Coronary artery (tissue), 2 donors: ENCODE measurements around the gene DSCAML1.

Experiments
- DNase-seq: peaks from one replicate; pipeline ENCODE4 v3.0.0-alpha.2; 2017; ENCODE audit warnings: low spot score
- H3K27ac ChIP-seq, 2 donors: fragments of 200-600 bp; sonication (generic); one replicate each; pipeline ENCODE4 v1.5.1; 2016 to 2019
- H3K4me3 ChIP-seq: fragments of 200-600 bp; sonication (generic); 2 replicates; pipeline ENCODE4 v1.5.1; 2016; ENCODE audit warnings: mild to moderate bottlenecking, moderate library complexity
- CTCF ChIP-seq: fragments of 200-600 bp; sonication (generic); IDR thresholded peaks from one replicate; pipeline ENCODE4 v1.5.1; 2019; ENCODE audit warnings: antibody characterized with exemption

Gene DSCAML1

GRCh38 chr11:117735350-117735977, 61.6 kb downstream of the DSCAML1 start:
- no peak for TF ChIP-seq CTCF
- H3K4me3 ChIP-seq: no peak overlapping the region
- no peak overlapping the region for H3K27ac ChIP-seq
- DNase-seq: no peak

GRCh38 chr11:117734601-117735024, 62.4 kb downstream of the DSCAML1 start:
- H3K4me3 ChIP-seq: no peak overlapping the region
- H3K27ac ChIP-seq: no peak overlapping the region
- DNase-seq: no peak
- no peak for TF ChIP-seq CTCF

DNA sequence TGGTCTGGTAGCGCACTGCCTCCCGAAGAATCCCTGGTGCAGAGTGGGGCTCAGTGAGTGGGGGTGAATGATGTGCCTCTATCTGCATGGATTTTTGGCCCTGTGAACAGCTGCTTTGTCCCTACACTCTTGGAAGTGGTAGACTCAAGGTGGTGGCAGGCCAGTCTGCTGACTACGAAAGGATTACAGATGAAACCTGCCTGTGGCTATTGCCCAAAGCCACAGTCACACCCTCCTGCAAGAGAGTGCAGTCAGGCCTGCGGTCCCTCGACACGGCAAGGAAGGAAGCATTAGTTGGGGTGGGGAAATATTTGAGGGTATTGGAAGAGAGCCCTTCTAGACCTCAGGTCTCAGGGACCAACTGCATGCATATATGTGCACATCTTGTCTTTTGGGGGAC, 63.7 kb downstream of the DSCAML1 start:
- no peak for DNase-seq
- TF ChIP-seq CTCF: no peak
- Histone ChIP-seq H3K27ac (no peak overlapping the region), H3K4me3 (no peak overlapping the region)

DNA sequence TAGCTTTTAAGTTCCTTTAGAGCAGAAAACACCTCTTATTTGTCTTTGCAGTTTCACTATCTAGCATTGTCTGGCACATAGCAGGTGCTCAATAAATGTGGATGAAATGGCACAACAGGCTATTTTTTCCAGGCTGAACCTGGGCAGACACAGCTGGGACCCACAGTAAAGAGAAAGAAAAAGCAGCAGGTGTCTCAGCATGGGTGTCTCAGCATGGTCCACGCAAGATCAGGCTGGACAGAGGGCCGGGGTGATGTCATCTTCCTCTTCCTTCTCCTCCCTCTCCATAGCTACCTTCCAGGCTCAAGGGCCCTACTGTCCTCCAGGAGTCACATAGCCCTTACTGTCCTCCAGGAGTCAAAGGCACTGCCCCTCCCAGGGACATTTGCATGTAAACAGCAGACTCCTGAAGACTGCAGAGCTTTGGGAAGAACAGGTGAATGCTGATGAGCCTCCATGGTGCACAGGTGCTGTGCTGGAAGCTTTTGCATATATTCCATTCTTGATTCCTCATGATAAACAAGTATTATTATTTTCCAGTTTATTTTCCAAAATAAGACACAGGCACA, 65.2 kb downstream of the DSCAML1 start:
- no peak for TF ChIP-seq CTCF
- no peak for DNase-seq
- H3K4me3 ChIP-seq: no peak overlapping the region
- H3K27ac ChIP-seq: no peak overlapping the region

DNA sequence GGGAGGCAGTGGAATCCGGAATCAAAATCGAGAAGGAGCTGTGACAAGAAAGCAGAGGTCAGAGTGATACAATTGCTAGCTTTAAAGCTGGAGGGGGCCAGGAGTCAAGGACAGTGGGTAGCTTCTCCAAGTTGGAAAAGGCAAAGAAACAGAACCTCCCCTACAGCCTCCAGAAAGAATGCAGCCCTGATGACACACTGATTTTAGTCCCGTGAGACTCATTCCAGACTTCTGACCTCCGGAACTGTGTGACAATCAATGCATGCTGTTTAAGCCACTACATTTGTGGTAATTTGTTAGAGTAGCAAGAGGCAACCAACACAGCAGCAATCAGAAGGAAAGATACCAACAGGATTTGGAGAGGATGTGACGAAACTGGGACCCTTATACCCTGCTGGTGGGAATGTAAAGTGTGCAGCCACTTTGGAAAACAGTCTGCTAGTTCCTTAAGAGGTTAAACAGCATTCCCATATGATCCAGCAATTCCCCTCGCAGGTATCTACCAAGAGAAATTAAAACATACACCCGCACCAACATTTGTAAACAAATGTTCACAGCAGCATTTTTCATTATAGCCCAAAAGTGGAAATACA, 66.7 kb downstream of the DSCAML1 start:
- DNase-seq: no peak
- no peak for TF ChIP-seq CTCF
- H3K4me3 ChIP-seq: no peak overlapping the region
- H3K27ac ChIP-seq: no peak overlapping the region

DNA sequence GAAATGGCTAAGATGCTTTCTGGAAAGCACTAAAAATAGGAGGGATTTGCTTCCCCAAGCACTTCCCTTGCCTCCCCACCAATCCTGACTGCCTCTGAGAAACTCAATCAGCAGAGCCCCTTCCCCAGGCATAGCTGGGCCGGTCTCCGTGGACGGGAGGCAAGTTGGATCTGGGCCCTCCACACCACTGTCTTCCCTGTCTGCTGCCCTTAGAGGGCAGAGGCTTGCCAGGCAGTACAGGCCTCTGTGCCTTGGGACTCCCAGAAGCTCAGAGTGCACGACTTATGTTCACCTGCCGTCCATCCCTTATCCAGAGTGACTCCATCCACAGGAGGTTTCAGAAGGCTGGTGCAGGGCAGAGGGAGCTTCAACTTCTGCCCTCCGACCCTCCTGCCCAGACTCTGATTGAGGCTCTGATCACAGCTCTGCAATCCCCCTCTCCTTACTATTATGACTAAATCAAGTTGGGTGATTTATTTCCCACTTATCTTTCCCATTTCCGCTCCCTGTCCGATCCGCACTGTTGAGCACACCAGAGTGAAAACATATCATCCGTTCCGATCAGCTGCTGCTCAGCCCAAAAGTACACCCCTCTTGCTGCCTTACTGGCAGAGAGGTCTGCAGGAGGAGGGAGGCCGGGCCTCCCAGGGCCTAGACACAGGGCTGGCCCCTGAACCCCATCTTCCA, 71.8 kb downstream of the DSCAML1 start:
- Histone ChIP-seq H3K27ac (no peak overlapping the region), H3K4me3 (no peak overlapping the region)
- no peak for TF ChIP-seq CTCF
- no peak for DNase-seq
